Measurements from ENCODE around the gene KNTC1. TPM values are rescaled to one million over a fixed set of nuclear protein-coding genes. Genes with fewer than 3 reads are reported as not detected.
A peak's percentile ranks its signal among the peaks of the same experiment; 100 is the strongest.
"Not testable (repeated sequence)": the region's sequence is repeated elsewhere in the genome, so short reads cannot be mapped to it uniquely, and the experiment has no call there.

Gene KNTC1
- total and polyA plus RNA-seq, 10 donors: 13.4 to 46.1 (median 25.7) TPM

DNA sequence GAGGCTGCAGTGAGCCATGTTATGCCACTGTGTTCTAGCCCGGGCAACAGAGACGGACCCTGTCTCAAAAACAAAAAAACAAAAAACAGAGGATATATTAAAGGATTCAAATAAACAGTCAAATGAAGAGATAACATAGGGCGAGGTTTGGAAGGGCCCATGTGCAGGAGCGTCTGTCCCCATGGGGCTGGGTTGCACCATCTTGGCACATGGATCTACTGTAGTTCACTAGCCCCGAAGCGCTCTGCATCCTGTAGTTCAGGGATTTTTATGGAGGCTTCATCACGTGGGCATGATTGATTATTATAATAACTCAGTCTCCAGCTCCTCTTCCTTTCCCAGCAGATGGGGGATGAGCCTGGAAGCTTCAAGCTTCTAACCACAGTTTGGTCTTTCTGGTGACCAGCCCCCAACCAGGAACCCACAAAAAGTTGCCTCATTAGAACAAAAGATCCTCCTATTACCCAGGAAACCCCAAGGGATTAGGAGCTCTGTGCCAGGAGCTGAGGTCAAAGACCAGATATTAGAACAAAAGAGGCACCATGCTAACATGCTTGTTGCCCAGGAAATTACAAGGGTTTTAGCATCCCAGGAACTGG, 116.3 kb downstream of the KNTC1 start:
- Histone ChIP-seq H3K27ac (no peak overlapping the region), H3K4me3 (no peak overlapping the region), H3K9me3 (no peaks in the 10 kb centered on the region), H3K27me3 (replicated peaks in 1 of 7) (no peaks in the 10 kb centered on the region), H3K36me3 (no peaks in the 10 kb centered on the region), H3K4me1 (peaks cover 0 to 17% (median 0%) of the 10 kb centered on the region in 6 donors)
- intact Hi-C loops (cut with DNase I; ENCODE audit: low total_unique reads): no loop called here
- TF ChIP-seq POLR2AphosphoS5 (IDR thresholded peaks at IDR 0.05): no peak
- TF ChIP-seq POLR2A (IDR thresholded peaks at IDR 0.05): no peak
- TF ChIP-seq, protein P1, sequence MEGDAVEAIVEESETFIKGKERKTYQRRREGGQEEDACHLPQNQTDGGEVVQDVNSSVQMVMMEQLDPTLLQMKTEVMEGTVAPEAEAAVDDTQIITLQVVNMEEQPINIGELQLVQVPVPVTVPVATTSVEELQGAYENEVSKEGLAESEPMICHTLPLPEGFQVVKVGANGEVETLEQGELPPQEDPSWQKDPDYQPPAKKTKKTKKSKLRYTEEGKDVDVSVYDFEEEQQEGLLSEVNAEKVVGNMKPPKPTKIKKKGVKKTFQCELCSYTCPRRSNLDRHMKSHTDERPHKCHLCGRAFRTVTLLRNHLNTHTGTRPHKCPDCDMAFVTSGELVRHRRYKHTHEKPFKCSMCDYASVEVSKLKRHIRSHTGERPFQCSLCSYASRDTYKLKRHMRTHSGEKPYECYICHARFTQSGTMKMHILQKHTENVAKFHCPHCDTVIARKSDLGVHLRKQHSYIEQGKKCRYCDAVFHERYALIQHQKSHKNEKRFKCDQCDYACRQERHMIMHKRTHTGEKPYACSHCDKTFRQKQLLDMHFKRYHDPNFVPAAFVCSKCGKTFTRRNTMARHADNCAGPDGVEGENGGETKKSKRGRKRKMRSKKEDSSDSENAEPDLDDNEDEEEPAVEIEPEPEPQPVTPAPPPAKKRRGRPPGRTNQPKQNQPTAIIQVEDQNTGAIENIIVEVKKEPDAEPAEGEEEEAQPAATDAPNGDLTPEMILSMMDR (IDR thresholded peaks at IDR 0.05 in 8 of 11, conservative IDR thresholded peaks at IDR 0.05 in 3 of 11): no peak
- WGBS, 5 donors: 68 to 87% (median 85%) methylated on average over 7 of the region's 7 CpGs
- DNase-seq: no peak

DNA sequence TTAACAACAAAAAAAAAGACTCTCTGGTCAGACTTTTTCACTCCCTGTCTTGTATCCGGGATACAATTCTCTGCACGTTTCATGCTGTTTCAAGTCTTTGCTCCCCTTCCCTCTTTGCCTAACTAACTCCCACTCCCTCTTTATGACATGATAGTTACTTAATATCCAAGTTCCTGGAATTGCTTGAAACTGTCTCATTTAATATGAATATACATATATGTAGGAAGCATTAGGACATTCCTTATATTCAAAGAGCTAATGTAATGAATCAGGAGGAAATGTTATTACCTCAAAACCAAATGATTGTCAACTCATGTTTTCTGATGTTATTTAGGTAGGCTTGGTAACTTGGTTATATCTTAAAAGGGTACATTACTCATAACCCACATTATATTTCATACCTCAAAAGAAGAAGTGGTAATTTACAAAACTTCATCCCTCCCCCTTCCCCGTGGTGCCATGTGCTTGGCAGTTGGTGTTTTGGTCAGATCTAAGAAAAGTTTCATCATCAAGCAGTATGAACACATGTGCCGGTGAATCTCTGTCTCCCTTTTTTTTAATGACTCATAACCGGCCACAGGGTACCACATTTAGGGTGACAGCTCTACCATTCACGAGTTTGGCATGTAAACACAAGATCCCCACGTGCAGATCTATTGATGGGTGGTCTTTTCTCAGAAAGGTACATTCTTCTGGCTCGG, 119.6 kb downstream of the KNTC1 start:
- Histone ChIP-seq H3K36me3 (no peaks in the 10 kb centered on the region), H3K27me3 (replicated peaks in 1 of 7) (no peaks in the 10 kb centered on the region), H3K27ac (peak overlapping the region in 4 of 8 donors; percentile 16 to 70 (median 52)), H3K4me1 (peaks cover 0 to 25% (median 0%) of the 10 kb centered on the region in 6 donors), H3K9me3 (no peaks in the 10 kb centered on the region), H3K4me3 (peak overlapping the region in 3 of 8 donors; percentile 12 to 50 (median 22))
- TF ChIP-seq POLR2AphosphoS5 (IDR thresholded peaks at IDR 0.05) (no peak), POLR2A (IDR thresholded peaks at IDR 0.05) (no peak)
- TF ChIP-seq, protein P1 (IDR thresholded peaks at IDR 0.05 in 8 of 11, conservative IDR thresholded peaks at IDR 0.05 in 3 of 11): no peak
- intact Hi-C loops (cut with DNase I; ENCODE audit: low total_unique reads): no loop called here
- WGBS, 5 donors: 24 to 41% (median 35%) methylated on average over 8 of the region's 8 CpGs
- DNase-seq: no peak

DNA sequence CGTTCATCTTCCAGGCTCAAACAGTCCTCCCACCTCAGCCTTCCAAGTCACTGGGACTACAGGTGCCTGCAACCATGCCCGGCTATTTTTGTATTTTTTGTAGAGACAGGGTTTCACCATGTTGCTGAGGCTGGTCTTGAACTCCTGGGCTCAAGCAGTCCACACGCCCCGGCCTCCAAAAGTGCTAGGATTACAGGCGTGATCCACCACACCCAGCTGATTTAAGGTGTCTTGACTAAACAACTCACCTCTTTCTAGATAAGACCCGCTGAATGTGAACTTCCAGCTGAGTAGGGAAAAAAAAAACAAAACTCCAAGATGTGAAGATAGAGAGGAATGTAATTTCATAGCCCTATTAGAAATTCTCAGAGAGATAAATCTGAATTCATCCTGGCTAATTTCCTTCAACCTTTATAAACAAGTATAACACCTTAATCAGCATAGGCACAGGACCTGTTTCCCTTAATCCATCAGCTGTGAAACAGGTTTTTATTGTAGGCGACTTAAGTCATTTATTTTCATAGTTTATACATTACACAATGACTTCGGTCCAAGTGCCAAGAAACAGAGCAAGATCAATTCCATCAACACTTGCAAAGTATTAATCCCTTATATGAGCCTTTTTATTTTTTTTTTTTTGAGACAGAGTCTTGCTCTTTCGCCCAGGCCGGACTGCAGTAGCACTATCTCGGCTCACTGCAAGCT, 124.6 kb downstream of the KNTC1 start:
- DNase-seq: no peak
- WGBS, 5 donors: 91 to 94% (median 92%) methylated on average over 11 of the region's 11 CpGs

DNA sequence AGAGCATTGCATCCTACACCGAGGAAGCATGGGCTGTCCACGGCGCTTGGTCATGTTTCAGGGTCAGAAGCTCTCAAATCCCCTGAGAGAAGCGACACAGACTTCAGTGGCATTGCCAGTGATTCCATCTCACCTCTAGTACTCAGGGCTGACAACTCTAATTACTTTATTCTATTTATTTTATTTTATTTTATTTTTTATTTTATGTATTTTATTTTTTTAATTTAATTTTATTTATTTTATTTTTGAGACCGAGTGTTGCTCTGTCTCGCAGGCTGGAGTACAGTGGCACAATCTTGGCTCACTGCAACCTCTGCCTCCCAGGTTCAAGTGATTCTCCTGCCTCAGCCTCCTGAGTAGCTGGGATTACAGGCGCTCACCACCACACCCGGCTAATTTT, 126.2 kb downstream of the KNTC1 start:
- H3K27me3 ChIP-seq (replicated peaks in 1 of 7); H3K4me3 ChIP-seq; H3K36me3 ChIP-seq; H3K4me1 ChIP-seq; H3K27ac ChIP-seq; H3K9me3 ChIP-seq; intact Hi-C loops (cut with DNase I; ENCODE audit: low total_unique reads); DNase-seq: not testable (repeated sequence)
- WGBS, 5 donors: 93 to 98% (median 96%) methylated on average over 8 of the region's 8 CpGs

More for the DNA sequence above, 124.6 kb downstream of the KNTC1 start:
- no peaks in the 10 kb centered on the region for H3K36me3 ChIP-seq
- no peak overlapping the region for H3K27ac ChIP-seq
- H3K4me3 ChIP-seq: no peak overlapping the region
- H3K9me3 ChIP-seq: no peaks in the 10 kb centered on the region
- intact Hi-C loops (cut with DNase I; ENCODE audit: low total_unique reads): no loop called here
- peaks cover 0 to 19% (median 0%) of the 10 kb centered on the region in 6 donors for H3K4me1 ChIP-seq
- no peaks in the 10 kb centered on the region for H3K27me3 ChIP-seq (replicated peaks in 1 of 7)
- TF ChIP-seq, protein P1 (IDR thresholded peaks at IDR 0.05 in 8 of 11, conservative IDR thresholded peaks at IDR 0.05 in 3 of 11): no peak
- TF ChIP-seq POLR2AphosphoS5 (IDR thresholded peaks at IDR 0.05): no peak
- no peak for TF ChIP-seq POLR2A (IDR thresholded peaks at IDR 0.05)
